ENCODE data around the gene TBC1D8B. TPM values are rescaled to one million over a fixed set of nuclear protein-coding genes. Genes with fewer than 3 reads are reported as not detected.
A peak's percentile ranks its signal among the peaks of the same experiment; 100 is the strongest.

Gene TBC1D8B
- polyA plus RNA-seq, 1 donor = 17.2 TPM

DNA sequence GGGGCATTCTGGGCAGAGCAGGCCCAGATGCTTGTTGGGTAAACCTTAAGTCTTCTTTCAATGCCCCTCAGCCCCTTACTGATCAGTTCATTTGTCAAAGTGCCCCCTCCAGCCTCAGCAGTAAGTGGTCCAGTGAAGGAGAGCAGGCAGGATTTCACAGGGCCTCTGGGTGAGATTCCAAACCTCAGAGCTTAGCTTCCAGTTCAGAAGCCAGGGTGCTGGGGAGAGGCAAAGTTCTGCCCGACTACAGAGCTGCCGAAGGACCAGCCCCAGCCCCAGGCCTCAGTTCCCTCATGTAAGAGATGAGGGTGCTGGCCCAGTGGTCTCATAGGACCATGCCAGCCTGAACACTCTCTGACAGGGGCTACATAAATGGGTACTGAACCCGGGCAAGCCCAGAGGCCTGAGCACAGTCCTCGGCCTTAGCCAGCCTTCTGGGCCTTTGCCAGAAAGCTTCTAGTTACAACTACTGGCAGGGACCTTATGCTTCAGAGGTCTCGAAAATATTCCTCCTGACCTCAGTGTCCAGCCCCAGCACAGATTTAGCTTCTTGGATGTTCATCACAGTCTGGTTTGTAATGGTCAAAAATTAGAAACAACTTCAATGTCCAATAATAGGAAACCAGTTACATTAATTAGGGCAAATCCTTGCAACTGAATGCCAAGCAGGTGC is 101.5 kb downstream of the TBC1D8B start:
- DNase-seq = no peak
- Histone ChIP-seq H3K27ac (ENCODE audit: low read length) (no peak overlapping the region), H3K36me3 (ENCODE audit: control insufficient read depth, insufficient read depth, low read length) (no peaks in the 10 kb centered on the region), H3K4me1 (ENCODE audit: control insufficient read depth, insufficient read depth, low read length) (peaks cover 70% of the 10 kb centered on the region), H3K4me3 (ENCODE audit: low read length) (no peak overlapping the region), H3K27me3 (ENCODE audit: control insufficient read depth, insufficient read depth, low read length) (no peaks in the 10 kb centered on the region), H3K9me3 (ENCODE audit: control insufficient read depth, low read depth, low read length) (no peaks in the 10 kb centered on the region)
- no CpG with 5 or more reads among the region's 5 CpGs for whole genome bisulfite sequencing (ENCODE audit: insufficient coverage, low lambda C conversion rate)

GRCh38 chrX:106905064-106905708 is 102.7 kb downstream of the TBC1D8B start:
- Histone ChIP-seq H3K36me3 (ENCODE audit: control insufficient read depth, insufficient read depth, low read length) (no peaks in the 10 kb centered on the region), H3K4me3 (ENCODE audit: low read length) (no peak overlapping the region), H3K27ac (ENCODE audit: low read length) (peak overlapping the region; percentile 90), H3K27me3 (ENCODE audit: control insufficient read depth, insufficient read depth, low read length) (no peaks in the 10 kb centered on the region), H3K9me3 (ENCODE audit: control insufficient read depth, low read depth, low read length) (no peaks in the 10 kb centered on the region), H3K4me1 (ENCODE audit: control insufficient read depth, insufficient read depth, low read length) (peaks cover 63% of the 10 kb centered on the region)
- no peak for DNase-seq
- no CpG with 5 or more reads among the region's 5 CpGs for WGBS (ENCODE audit: insufficient coverage, low lambda C conversion rate)

DNA sequence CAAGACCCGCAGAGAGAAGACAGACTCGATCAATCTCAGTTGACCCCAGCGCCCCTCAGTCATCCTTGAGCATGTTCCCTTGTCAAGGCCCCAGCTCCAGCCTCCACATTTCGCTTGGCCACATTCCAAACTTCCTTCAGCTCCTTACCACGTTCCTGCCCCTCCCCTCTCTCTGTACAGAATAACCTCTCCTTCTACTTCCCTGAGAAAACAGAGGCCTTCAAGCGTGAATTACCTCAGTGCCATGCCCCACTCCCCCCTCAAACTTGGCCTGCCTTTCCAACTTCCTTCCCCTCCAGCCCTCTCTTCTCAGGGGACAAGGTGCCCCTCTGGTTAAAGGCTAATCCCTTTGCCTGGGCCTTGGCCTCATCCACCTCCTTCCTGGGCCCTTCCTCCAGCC is 103.9 kb downstream of the TBC1D8B start:
- WGBS (ENCODE audit: insufficient coverage, low lambda C conversion rate) = no CpG with 5 or more reads among the region's 6 CpGs
- H3K4me1 ChIP-seq (ENCODE audit: control insufficient read depth, insufficient read depth, low read length) = peaks cover 53% of the 10 kb centered on the region
- no peaks in the 10 kb centered on the region for H3K27me3 ChIP-seq (ENCODE audit: control insufficient read depth, insufficient read depth, low read length)
- no peak overlapping the region for H3K4me3 ChIP-seq (ENCODE audit: low read length)
- H3K27ac ChIP-seq (ENCODE audit: low read length) = peak overlapping the region; percentile 90
- no peaks in the 10 kb centered on the region for H3K9me3 ChIP-seq (ENCODE audit: control insufficient read depth, low read depth, low read length)
- H3K36me3 ChIP-seq (ENCODE audit: control insufficient read depth, insufficient read depth, low read length) = no peaks in the 10 kb centered on the region
- peak; percentile 74 to 89 for DNase-seq

DNA sequence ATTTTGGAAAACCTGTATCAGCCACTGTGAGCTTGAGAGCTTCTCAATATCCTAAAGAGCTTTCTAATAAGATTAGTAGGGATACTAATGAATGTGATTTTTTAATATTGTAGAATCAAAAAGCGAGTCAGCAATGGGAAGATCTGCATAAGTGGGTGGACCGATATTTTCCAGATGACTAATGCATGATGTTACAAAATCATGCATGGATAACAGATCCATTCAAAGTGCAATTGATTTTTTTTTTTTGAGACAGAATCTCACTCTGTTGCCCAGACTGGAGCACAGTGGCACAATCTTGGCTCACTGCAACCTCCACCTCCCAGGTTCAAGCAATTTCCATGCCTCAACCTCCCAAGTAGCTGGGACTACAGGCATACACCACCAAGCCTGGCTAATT is 110.4 kb downstream of the TBC1D8B start:
- Histone ChIP-seq H3K27me3 (ENCODE audit: control insufficient read depth, insufficient read depth, low read length) (no peaks in the 10 kb centered on the region), H3K4me3 (ENCODE audit: low read length) (no peak overlapping the region), H3K36me3 (ENCODE audit: control insufficient read depth, insufficient read depth, low read length) (no peaks in the 10 kb centered on the region), H3K4me1 (ENCODE audit: control insufficient read depth, insufficient read depth, low read length) (peaks cover 17% of the 10 kb centered on the region), H3K9me3 (ENCODE audit: control insufficient read depth, low read depth, low read length) (no peaks in the 10 kb centered on the region), H3K27ac (ENCODE audit: low read length) (peak overlapping the region; percentile 84)
- no peak for DNase-seq
- WGBS (ENCODE audit: insufficient coverage, low lambda C conversion rate) = no CpG with 5 or more reads among the region's 2 CpGs

DNA sequence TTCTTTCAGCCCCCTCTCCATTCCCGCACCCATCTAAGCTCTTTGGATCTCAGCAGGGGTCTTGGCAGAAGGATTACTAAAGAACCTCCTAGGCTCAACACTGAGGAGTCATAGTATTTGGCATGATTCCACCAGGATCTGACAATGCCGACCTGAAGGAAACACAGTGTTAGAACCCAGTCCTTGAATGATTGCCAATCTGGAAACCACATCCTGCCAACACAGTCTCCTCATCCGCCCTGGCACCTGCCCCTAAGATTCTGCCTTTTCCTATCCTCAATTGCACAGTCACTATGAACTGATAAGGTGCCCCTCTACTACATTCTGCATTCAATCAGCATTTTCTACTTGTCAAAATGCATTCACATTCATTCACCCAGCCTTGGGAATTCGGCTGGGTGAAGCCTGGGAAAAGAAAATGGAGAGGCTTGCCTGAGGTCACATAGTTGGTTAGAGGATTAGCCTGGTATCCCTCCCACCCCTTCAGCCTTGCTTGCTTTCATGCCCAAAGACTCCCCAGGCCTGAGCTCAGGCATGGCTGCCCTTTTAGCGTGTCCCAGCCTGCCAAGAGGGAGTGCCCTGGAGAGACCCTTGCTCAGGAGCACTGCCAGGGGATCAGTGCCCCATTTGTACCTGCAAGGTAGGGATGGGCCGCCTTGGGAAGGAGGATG is 115.5 kb downstream of the TBC1D8B start:
- H3K4me3 ChIP-seq (ENCODE audit: low read length) = no peak overlapping the region
- H3K9me3 ChIP-seq (ENCODE audit: control insufficient read depth, low read depth, low read length) = no peaks in the 10 kb centered on the region
- no peaks in the 10 kb centered on the region for H3K36me3 ChIP-seq (ENCODE audit: control insufficient read depth, insufficient read depth, low read length)
- DNase-seq = no peak
- no peaks in the 10 kb centered on the region for H3K27me3 ChIP-seq (ENCODE audit: control insufficient read depth, insufficient read depth, low read length)
- peaks cover 13% of the 10 kb centered on the region for H3K4me1 ChIP-seq (ENCODE audit: control insufficient read depth, insufficient read depth, low read length)
- no peak overlapping the region for H3K27ac ChIP-seq (ENCODE audit: low read length)
- WGBS (ENCODE audit: insufficient coverage, low lambda C conversion rate) = no CpG with 5 or more reads among the region's 6 CpGs

DNA sequence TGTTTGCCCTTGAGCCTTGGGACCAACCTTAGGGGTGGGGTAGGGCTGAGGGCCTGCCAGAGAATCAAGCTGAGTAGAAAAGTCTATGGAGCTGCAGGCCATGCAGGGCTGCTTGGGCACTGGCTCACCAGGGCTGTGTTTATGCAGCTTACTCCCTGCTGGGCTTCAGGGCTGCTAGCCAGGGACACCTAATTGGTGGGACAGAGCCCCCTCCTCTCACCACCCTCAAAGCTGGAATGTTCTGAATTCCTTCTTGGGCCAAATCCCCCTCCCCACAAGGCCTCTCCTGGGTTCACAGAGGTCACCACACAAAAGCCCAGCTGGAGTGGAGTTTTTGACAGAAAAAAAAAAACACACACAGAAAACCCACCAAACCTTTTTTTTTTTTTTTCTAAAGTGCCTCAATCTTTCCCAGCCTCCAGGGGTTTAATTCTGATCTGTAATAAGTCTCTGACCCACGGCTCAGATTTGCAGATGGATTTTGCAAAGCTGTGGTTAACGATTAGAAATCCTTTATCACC is 117.5 kb downstream of the TBC1D8B start, which contains the start of gene CLDN2:
CLDN2 (plus strand) TSS at position 471 of the 521 bp plus-strand sequence. CDS start 7,827 bp downstream, outside the sequence.
- no peak for DNase-seq
- Histone ChIP-seq H3K36me3 (ENCODE audit: control insufficient read depth, insufficient read depth, low read length) (no peaks in the 10 kb centered on the region), H3K9me3 (ENCODE audit: control insufficient read depth, low read depth, low read length) (no peaks in the 10 kb centered on the region), H3K4me1 (ENCODE audit: control insufficient read depth, insufficient read depth, low read length) (peaks cover 8% of the 10 kb centered on the region), H3K27ac (ENCODE audit: low read length) (no peak within 1 kb of the TSS), H3K27me3 (ENCODE audit: control insufficient read depth, insufficient read depth, low read length) (no peaks in the 10 kb centered on the region), H3K4me3 (ENCODE audit: low read length) (no peak within 1 kb of the TSS)
- WGBS (ENCODE audit: insufficient coverage, low lambda C conversion rate) = no CpG with 5 or more reads among the region's 2 CpGs

- Histone ChIP-seq H3K27me3 (ENCODE audit: control insufficient read depth, insufficient read depth, low read length) (no peaks in the 10 kb centered on the region), H3K4me1 (ENCODE audit: control insufficient read depth, insufficient read depth, low read length) (peaks cover 8% of the 10 kb centered on the region), H3K4me3 (ENCODE audit: low read length) (no peak overlapping the region), H3K9me3 (ENCODE audit: control insufficient read depth, low read depth, low read length) (no peaks in the 10 kb centered on the region), H3K36me3 (ENCODE audit: control insufficient read depth, insufficient read depth, low read length) (no peaks in the 10 kb centered on the region), H3K27ac (ENCODE audit: low read length) (no peak overlapping the region)
- no CpG with 5 or more reads among the region's 2 CpGs for WGBS (ENCODE audit: insufficient coverage, low lambda C conversion rate)
- DNase-seq = no peak
Measured at GRCh38 chrX:106921637-106922036, 119.2 kb downstream of the TBC1D8B start.

Other genes starting within 250 kb of the TBC1D8B start
- gene RADX, start 190.7 kb upstream of the TBC1D8B start, polyA plus RNA-seq = 8.5 TPM
- 105 TPM for gene RNF128, start 76.0 kb upstream of the TBC1D8B start, polyA plus RNA-seq
- 0.81 TPM for gene RIPPLY1, start 100.7 kb downstream of the TBC1D8B start, polyA plus RNA-seq
- 196 TPM for gene CLDN2, start 117.7 kb downstream of the TBC1D8B start, polyA plus RNA-seq
- gene MORC4, start 197.5 kb downstream of the TBC1D8B start, polyA plus RNA-seq = 15.2 TPM